ENCODE results near the gene FCSK.
"Not testable (repeated sequence)": the region's sequence is repeated elsewhere in the genome, so short reads cannot be mapped to it uniquely, and the experiment has no call there.

The FCSK gene

GRCh38 chr16:70454222-70455034 is at the start of gene FCSK:
Gene FCSK (plus strand): TSS chr16:70454595. CDS start chr16:70463191, 8,596 bp downstream.
- no peak for FAIRE-seq

DNA sequence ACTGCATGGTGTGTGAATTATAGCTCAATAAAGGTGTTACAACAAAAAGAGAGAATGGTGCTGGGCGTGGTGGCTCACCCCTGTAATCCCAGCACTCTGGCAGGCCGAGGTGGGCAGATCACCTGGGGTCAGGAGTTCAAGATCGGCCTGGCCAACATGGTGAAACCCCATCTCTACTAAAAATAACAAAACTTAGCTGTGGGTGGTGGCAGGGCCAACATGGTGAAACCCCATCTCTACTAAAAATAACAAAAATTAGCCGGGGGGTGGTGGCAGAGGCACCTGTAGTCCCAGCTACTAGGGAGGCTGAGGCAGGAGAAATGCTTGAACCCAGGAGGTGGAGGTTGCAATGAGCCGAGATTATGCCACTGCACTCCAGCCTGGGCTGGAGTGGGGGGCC is 48.3 kb upstream of the FCSK start:
- not testable (repeated sequence) for FAIRE-seq

- no peak for FAIRE-seq
Observed at GRCh38 chr16:70407811-70408274, 46.6 kb upstream of the FCSK start.

- FAIRE-seq = no peak
Observed at GRCh38 chr16:70410734-70411133, 43.7 kb upstream of the FCSK start.

- FAIRE-seq = no peak
Observed at GRCh38 chr16:70412385-70412784, 42.0 kb upstream of the FCSK start.

DNA sequence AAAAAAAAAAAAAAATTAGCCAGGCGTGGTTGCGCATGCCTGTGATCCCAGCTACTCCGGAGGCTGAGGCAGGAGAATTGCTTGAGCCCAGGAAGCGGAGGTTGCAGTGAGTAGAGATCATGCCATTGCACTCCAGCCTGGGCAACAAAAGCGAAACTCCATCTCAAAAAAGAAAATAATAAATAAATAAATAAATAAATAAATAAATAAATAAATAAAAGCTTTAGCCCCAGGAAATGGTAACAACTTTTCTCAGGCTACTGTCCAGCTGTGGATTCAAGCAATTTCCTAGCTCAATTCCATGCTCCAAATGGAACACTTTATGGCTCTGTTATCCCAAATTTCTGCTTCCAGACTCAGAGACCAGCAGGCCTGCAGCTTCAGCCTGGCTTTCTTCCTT is 40.8 kb upstream of the FCSK start:
- not testable (repeated sequence) for FAIRE-seq

- FAIRE-seq = no peak
Observed at GRCh38 chr16:70416748-70417616, 37.4 kb upstream of the FCSK start.

DNA sequence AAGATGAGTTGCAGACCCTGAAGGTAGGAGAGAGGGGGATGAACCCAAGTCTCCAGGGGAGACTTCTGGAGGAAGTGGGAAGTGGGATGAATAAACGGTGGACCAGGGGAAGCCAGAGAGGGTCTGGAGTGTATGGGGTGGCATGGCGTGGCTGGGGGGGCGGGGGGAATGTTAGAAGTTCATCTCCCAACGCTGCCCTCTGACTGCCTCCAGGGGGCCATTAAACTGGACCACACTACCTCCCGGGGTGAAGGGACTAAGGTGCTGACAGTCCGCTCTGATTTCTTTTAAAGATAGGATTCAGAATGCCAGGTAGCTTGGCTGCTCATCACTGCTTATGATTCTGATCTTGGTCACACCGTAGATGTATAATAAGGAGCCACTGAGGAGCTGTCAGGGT is 36.7 kb upstream of the FCSK start:
- no peak for FAIRE-seq

GRCh38 chr16:70418274-70418992 is 36.0 kb upstream of the FCSK start:
- no peak for FAIRE-seq

DNA sequence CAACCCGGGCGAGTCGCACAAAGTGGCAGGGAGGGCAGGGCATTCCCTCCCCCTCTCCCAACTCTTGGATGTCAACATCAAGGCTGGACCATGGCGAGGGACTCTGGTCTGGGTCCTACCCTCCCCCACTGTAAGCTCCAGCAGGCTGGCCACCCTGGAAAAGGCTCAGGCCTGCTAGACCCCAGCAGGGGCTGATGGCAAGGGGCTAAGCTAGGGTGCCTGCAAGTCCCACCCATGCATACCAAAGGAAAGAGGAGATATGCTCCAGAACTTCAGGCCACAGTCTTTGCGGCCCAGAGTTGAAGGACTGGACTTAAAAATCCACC is 35.4 kb upstream of the FCSK start:
- FAIRE-seq = no peak

DNA sequence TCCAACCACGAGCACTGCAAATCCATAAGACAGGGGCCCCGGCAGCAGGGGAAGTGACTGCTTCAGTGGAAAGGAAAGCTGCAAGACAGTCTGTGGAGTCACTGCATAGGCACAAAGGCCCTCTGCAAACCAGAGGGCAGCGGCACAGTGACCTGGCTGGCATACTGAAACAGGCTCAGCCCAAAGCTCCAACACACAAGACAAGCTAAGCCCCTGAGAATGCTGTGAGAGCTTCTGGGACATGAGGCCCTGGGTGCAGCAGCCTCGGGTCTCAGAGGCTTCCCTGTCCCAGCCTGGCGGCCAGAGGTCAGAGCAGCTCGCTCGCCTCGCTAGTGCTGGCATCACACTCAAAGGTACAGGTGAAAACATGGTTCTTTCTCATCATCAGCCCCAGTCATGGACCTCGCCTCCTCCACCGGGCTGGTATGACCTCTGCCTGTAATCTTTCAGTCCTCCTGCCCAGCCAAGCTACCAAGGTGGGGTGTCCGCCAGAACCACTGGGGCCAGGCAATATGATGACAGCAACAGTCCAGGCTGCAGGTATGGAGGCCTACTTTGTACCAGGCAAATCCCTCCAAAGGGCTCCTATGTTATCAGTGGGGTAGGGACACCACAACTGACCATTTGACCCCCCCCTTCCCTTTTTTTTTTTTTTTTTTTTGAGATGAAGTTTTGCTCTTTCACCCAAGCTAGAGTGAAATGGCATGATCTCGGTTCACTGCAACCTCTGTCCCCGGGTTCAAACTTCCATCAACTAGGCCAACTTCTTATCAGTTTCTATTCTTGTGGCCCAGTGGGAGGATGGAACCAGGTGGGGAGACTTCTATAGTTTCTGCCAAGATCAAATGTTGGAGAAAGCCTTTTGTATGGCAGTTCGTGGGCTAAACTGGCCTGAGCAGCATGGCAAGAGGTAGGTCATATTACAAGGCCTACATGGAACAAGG is 34.7 kb upstream of the FCSK start:
- no peak for FAIRE-seq

GRCh38 chr16:70421014-70421413 is 33.4 kb upstream of the FCSK start:
- FAIRE-seq = no peak

GRCh38 chr16:70421473-70422311 is 32.7 kb upstream of the FCSK start:
- no peak for FAIRE-seq

- FAIRE-seq = no peak
Observed at GRCh38 chr16:70422543-70422942, 31.9 kb upstream of the FCSK start.

DNA sequence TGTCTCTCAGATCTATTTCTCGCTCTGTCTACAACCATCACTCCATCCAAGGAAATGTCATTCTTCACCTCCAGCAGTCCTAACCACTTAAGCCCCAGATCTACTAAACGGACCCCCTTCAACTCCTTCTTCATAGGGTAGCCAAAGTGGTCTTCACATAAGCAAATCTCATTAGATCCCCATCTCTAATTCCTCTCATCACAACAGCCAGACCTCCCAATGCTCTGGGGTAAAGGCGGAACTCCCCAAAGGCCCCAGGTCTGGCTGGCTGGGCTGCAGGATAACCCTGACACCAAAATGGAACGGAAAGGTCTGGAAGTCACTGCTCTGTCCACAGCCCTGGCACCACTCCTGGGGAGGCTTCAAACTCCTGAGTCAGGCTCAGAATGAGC is 26.6 kb upstream of the FCSK start:
- FAIRE-seq = no peak

- peak; percentile 71 for FAIRE-seq
Observed at GRCh38 chr16:70428178-70428998, 26.0 kb upstream of the FCSK start.

- no peak for FAIRE-seq
Observed at GRCh38 chr16:70429888-70430666, 24.3 kb upstream of the FCSK start.

GRCh38 chr16:70430667-70431536 is 23.5 kb upstream of the FCSK start:
- no peak for FAIRE-seq

GRCh38 chr16:70432356-70432722 is 22.1 kb upstream of the FCSK start:
- no peak for FAIRE-seq

All from TTC549 (cell line).